Lung (tissue), 12 donors: ENCODE data around the gene FLT3. TPM values are rescaled to one million over a fixed set of nuclear protein-coding genes. Genes with fewer than 3 reads are reported as not detected.

Source experiments
- ATAC-seq: fragments of 200-7000 bp; cut with Tn5 transposase; one replicate; pipeline ENCODE4 v1.9.1; 2020; ENCODE audit warnings: moderate number of reproducible peaks; ENCODE audit not compliant: insufficient read depth, low FRiP score
- DNase-seq, 3 donors: peaks; one replicate each; pipeline ENCODE4 v3.0.0-alpha.2; 2013 to 2017
- H3K27ac ChIP-seq, 2 donors: one replicate each; pipeline ENCODE4 v1.5.1; 2013; ENCODE audit warnings: mild to moderate bottlenecking in 2 of 2, moderate library complexity in 2 of 2, control low read depth in 1 of 2, inconsistent platforms in 1 of 2, low read depth in 1 of 2, low read length in 1 of 2
- H3K27me3 ChIP-seq, 3 donors: one replicate each; pipeline ENCODE4 v1.5.1; 2013; ENCODE audit warnings: low read length in 2 of 3; ENCODE audit not compliant: control insufficient read depth in 3 of 3, insufficient read depth in 3 of 3
- H3K36me3 ChIP-seq, 4 donors: one replicate each; pipeline ENCODE4 v1.5.1; 2013; ENCODE audit warnings: low read length in 4 of 4, mild to moderate bottlenecking in 1 of 4, moderate library complexity in 1 of 4; ENCODE audit not compliant: control insufficient read depth in 4 of 4, insufficient read depth in 4 of 4
- H3K4me1 ChIP-seq, 5 donors: one replicate each; pipeline ENCODE4 v1.5.1; 2013; ENCODE audit warnings: low read length in 5 of 5, mild to moderate bottlenecking in 2 of 5, moderate library complexity in 1 of 5; ENCODE audit not compliant: control insufficient read depth in 5 of 5, insufficient read depth in 5 of 5
- H3K4me3 ChIP-seq: one replicate; pipeline ENCODE4 v1.5.1; 2013; ENCODE audit warnings: mild to moderate bottlenecking, control low read depth, moderate library complexity
- H3K9ac ChIP-seq, 2 donors: one replicate each; pipeline ENCODE4 v1.5.1; 2013; ENCODE audit warnings: low read length in 2 of 2, control low read depth in 1 of 2; ENCODE audit not compliant: insufficient read depth in 1 of 2
- H3K9me3 ChIP-seq, 4 donors: one replicate each; pipeline ENCODE4 v1.5.1; 2013; ENCODE audit warnings: low read length in 3 of 4, mild to moderate bottlenecking in 1 of 4, moderate library complexity in 1 of 4; ENCODE audit not compliant: control insufficient read depth in 4 of 4, insufficient read depth in 3 of 4
- CTCF ChIP-seq: IDR thresholded peaks from 2 replicates; pipeline ENCODE4 v1.5.1; 2012; ENCODE audit warnings: mild to moderate bottlenecking; ENCODE audit errors: control extremely low read depth, extremely low read depth
- WGBS, 2 donors: extraction: QIAGEN DNeasy Blood & Tissue Kit; methylation state at CpG; one replicate each; pipeline ENCODE4 v1.1.7; 2013; 5-methylcytosine and 5-hydroxymethylcytosine counted together
- polyA plus RNA-seq, 2 donors: library from polyadenylated mRNA; stranded (reverse); fragments of 200-250 nt; gene quantifications; one replicate each; pipeline ENCODE4 v1.2.1, GENCODE V29; 2013
- total RNA-seq, 2 donors: library from RNA; depleted of rRNA in 1 of 2; stranded (reverse); fragments of >200 nt in 1 of 2; gene quantifications; one replicate each; pipeline ENCODE4 v1.2.1, GENCODE V29; 2014 to 2021
- donor health status: control.
- donor health status: control.
- donor health status: Bipolar disorder and iron deficiency.
- donor health status: healthy.
- donor health status: DM: yes; HTN: yes; CAD: no.

The FLT3 gene
- total and polyA plus RNA-seq, 4 donors = 0.43 to 1.9 (median 0.72) TPM

- H3K4me3 ChIP-seq = no peak overlapping the region
- H3K36me3 ChIP-seq = no peaks in the 10 kb centered on the region
- no peak overlapping the region for H3K9ac ChIP-seq
- H3K27me3 ChIP-seq = peaks cover 30 to 92% (median 89%) of the 10 kb centered on the region in 3 donors
- peaks cover 0 to 12% (median 5%) of the 10 kb centered on the region in 5 donors for H3K4me1 ChIP-seq
- WGBS, 2 donors = 26 to 39% methylated on average over 5 of the region's 5 CpGs
- no peak for TF ChIP-seq CTCF
- peaks cover 0 to 6% (median 0%) of the 10 kb centered on the region in 4 donors for H3K9me3 ChIP-seq
- ATAC-seq (no peak), DNase-seq (no peak)
- H3K27ac ChIP-seq = no peak overlapping the region
Observed at GRCh38 chr13:27973291-27973690, 127.1 kb downstream of the FLT3 start.

GRCh38 chr13:27972478-27972820 is 127.9 kb downstream of the FLT3 start:
- H3K4me1 ChIP-seq = peaks cover 0 to 9% (median 5%) of the 10 kb centered on the region in 5 donors
- peaks cover 32 to 95% (median 93%) of the 10 kb centered on the region in 3 donors for H3K27me3 ChIP-seq
- no peak for DNase-seq
- peaks cover 0 to 4% (median 0%) of the 10 kb centered on the region in 4 donors for H3K9me3 ChIP-seq
- H3K4me3 ChIP-seq = no peak overlapping the region
- 55 to 66% methylated on average over 2 of the region's 2 CpGs for WGBS, 2 donors
- TF ChIP-seq CTCF = no peak
- no peaks in the 10 kb centered on the region for H3K36me3 ChIP-seq
- no peak overlapping the region for H3K9ac ChIP-seq
- no peak overlapping the region for H3K27ac ChIP-seq
- no peak for ATAC-seq

GRCh38 chr13:27971776-27972477 is 128.4 kb downstream of the FLT3 start:
- Histone ChIP-seq H3K36me3 (no peaks in the 10 kb centered on the region), H3K4me1 (peaks cover 0 to 9% (median 5%) of the 10 kb centered on the region in 5 donors), H3K27ac (no peak overlapping the region), H3K9me3 (peaks cover 0 to 4% (median 0%) of the 10 kb centered on the region in 4 donors), H3K9ac (no peak overlapping the region), H3K27me3 (peaks cover 35 to 95% (median 93%) of the 10 kb centered on the region in 3 donors), H3K4me3 (no peak overlapping the region)
- no peak for ATAC-seq
- 59 to 63% methylated on average over 7 of the region's 7 CpGs for WGBS, 2 donors
- no peak for TF ChIP-seq CTCF
- DNase-seq = no peak

GRCh38 chr13:27971236-27971645 is 129.1 kb downstream of the FLT3 start:
- ATAC-seq = no peak
- Histone ChIP-seq H3K9me3 (peaks cover 0 to 4% (median 0%) of the 10 kb centered on the region in 4 donors), H3K9ac (no peak overlapping the region), H3K27ac (no peak overlapping the region), H3K36me3 (no peaks in the 10 kb centered on the region), H3K4me3 (no peak overlapping the region), H3K27me3 (peaks cover 41 to 95% (median 90%) of the 10 kb centered on the region in 3 donors), H3K4me1 (peaks cover 0 to 9% (median 5%) of the 10 kb centered on the region in 5 donors)
- no peak for DNase-seq
- TF ChIP-seq CTCF = no peak
- 33 to 35% methylated on average over 13 of the region's 13 CpGs for WGBS, 2 donors
